GM23338 (cell line): Measurements from ENCODE around the gene RPAP2. TPM values are rescaled to one million over a fixed set of nuclear protein-coding genes. Genes with fewer than 3 reads are reported as not detected.
A peak's percentile ranks its signal among the peaks of the same experiment; 100 is the strongest.

ENCODE experiments used
- ATAC-seq: fragments of 200-7000 bp; cut with Tn5 transposase; 3 replicates; pipeline ENCODE4 v1.9.1; 2020
- DNase-seq: peaks from one replicate; pipeline ENCODE4 v3.0.0-alpha.2; 2015; ENCODE audit warnings: low spot score
- H2AFZ ChIP-seq: fragments of 200-600 bp; sonication (generic); 2 replicates; pipeline ENCODE4 v1.8.0; 2016; ENCODE audit warnings: antibody characterized with exemption, mild to moderate bottlenecking, moderate library complexity
- H3F3A ChIP-seq: fragments of 200-600 bp; sonication (generic); replicated peaks from 2 replicates; pipeline ENCODE4 v1.8.0; 2017; ENCODE audit warnings: antibody characterized with exemption, mixed run types, low read depth
- H3K27ac ChIP-seq: fragments of 200-600 bp; sonication (generic); 2 replicates; pipeline ENCODE4 v1.6.1; 2016; ENCODE audit warnings: low read depth
- H3K27me3 ChIP-seq: fragments of 200-600 bp; sonication (generic); 2 replicates; pipeline ENCODE4 v1.8.0; 2016; ENCODE audit warnings: mild to moderate bottlenecking, mixed run types, moderate library complexity; ENCODE audit not compliant: insufficient read depth
- H3K36me3 ChIP-seq: fragments of 200-600 bp; sonication (generic); 2 replicates; pipeline ENCODE4 v1.8.0; 2016; ENCODE audit warnings: mild to moderate bottlenecking; ENCODE audit not compliant: insufficient read depth
- H3K4me1 ChIP-seq: fragments of 200-600 bp; sonication (generic); 2 replicates; pipeline ENCODE4 v1.8.0; 2016; ENCODE audit warnings: mild to moderate bottlenecking, moderate library complexity; ENCODE audit not compliant: insufficient read depth
- H3K4me2 ChIP-seq: fragments of 200-600 bp; sonication (generic); 2 replicates; pipeline ENCODE4 v1.7.1; 2017; ENCODE audit warnings: mixed run types
- H3K4me3 ChIP-seq: fragments of 200-600 bp; sonication (generic); 2 replicates; pipeline ENCODE4 v1.6.1; 2016; ENCODE audit warnings: mixed run types
- H3K79me2 ChIP-seq: fragments of 200-600 bp; sonication (generic); replicated peaks from 2 replicates; pipeline ENCODE4 v1.8.0; 2017; ENCODE audit warnings: mild to moderate bottlenecking; ENCODE audit not compliant: insufficient read depth
- H3K9me2 ChIP-seq: fragments of 200-600 bp; sonication (generic); 2 replicates; pipeline ENCODE4 v1.8.0; 2017; ENCODE audit not compliant: insufficient read depth
- H4K20me1 ChIP-seq: fragments of 200-600 bp; sonication (generic); replicated peaks from 2 replicates; pipeline ENCODE4 v1.8.0; 2017; ENCODE audit warnings: mild to moderate bottlenecking; ENCODE audit not compliant: insufficient read depth
- H3K27ac Mint-ChIP-seq: 2 replicates; pipeline ENCODE4 v1.8.0; 2020; ENCODE audit warnings: inconsistent platforms, mild to moderate bottlenecking, moderate library complexity, mixed read lengths
- H3K27me3 Mint-ChIP-seq: 3 replicates; pipeline ENCODE4 v1.8.0; 2022; ENCODE audit warnings: low read depth, mild to moderate bottlenecking, moderate library complexity, mixed read lengths, inconsistent platforms; ENCODE audit not compliant: insufficient read depth, poor library complexity
- H3K36me3 Mint-ChIP-seq: 3 replicates; pipeline ENCODE4 v1.8.0; 2021; ENCODE audit warnings: low read depth, mild to moderate bottlenecking, inconsistent platforms, moderate library complexity, mixed read lengths
- H3K4me1 Mint-ChIP-seq: 3 replicates; pipeline ENCODE4 v1.8.0; 2020; ENCODE audit warnings: mild to moderate bottlenecking, inconsistent platforms, mixed read lengths
- H3K4me3 Mint-ChIP-seq: 3 replicates; pipeline ENCODE4 v1.8.0; 2021; ENCODE audit warnings: moderate library complexity, mild to moderate bottlenecking, inconsistent platforms, mixed read lengths
- H3K9me3 Mint-ChIP-seq: 3 replicates; pipeline ENCODE4 v1.8.0; 2020; ENCODE audit warnings: moderate library complexity, mild to moderate bottlenecking, inconsistent platforms, mixed read lengths
- CREB1 ChIP-seq: fragments of 250-450 bp; sonication (Bioruptor Pico); IDR thresholded peaks from 2 replicates; pipeline ENCODE4 v1.5.0; 2020; ENCODE audit warnings: low read depth, mild to moderate bottlenecking, moderate library complexity
- CTCF ChIP-seq, 2 experiments: fragments of 200-600 bp in 1 of 2; sonication (generic) in 1 of 2; conservative IDR thresholded peaks; 2 replicates each; pipeline versions ENCODE4 v1.5.1 to v1.6.1; 2016 to 2017; ENCODE audit warnings: antibody characterized with exemption in 2 of 2, low read depth in 2 of 2, mild to moderate bottlenecking in 2 of 2, moderate library complexity in 1 of 2
- ETS1 ChIP-seq: IDR thresholded peaks from 2 replicates; pipeline ENCODE4 v1.6.1; 2016; ENCODE audit warnings: antibody characterized with exemption
- EZH2 ChIP-seq: fragments of 200-600 bp; sonication (generic); IDR thresholded peaks from one replicate; pipeline ENCODE4 v1.8.0; 2017; ENCODE audit warnings: antibody characterized with exemption, mild to moderate bottlenecking, low read depth; ENCODE audit not compliant: unreplicated experiment
- EZH2phosphoT487 ChIP-seq: fragments of 200-600 bp; sonication (generic); IDR thresholded peaks from one replicate; pipeline ENCODE4 v1.8.1; 2018; ENCODE audit warnings: antibody characterized with exemption; ENCODE audit not compliant: unreplicated experiment
- JUNB ChIP-seq: IDR thresholded peaks from one replicate; pipeline ENCODE4 v1.6.1; 2016; ENCODE audit warnings: antibody characterized with exemption; ENCODE audit not compliant: unreplicated experiment
- NANOG ChIP-seq: IDR thresholded peaks from 2 replicates; pipeline ENCODE4 v1.6.1; 2016; ENCODE audit warnings: antibody characterized with exemption, borderline replicate concordance
- POLR2AphosphoS5 ChIP-seq: IDR thresholded peaks from 2 replicates; pipeline ENCODE4 v1.6.1; 2016; ENCODE audit warnings: antibody characterized with exemption, low read depth
- REST ChIP-seq: IDR thresholded peaks from one replicate; pipeline ENCODE4 v1.6.1; 2018; ENCODE audit warnings: antibody characterized with exemption; ENCODE audit not compliant: unreplicated experiment
- STAT1 ChIP-seq: IDR thresholded peaks from one replicate; pipeline ENCODE4 v1.6.1; 2016; ENCODE audit warnings: antibody characterized with exemption; ENCODE audit not compliant: unreplicated experiment
- ZNF114 ChIP-seq: fragments of 250-450 bp; sonication (Bioruptor Pico); IDR thresholded peaks from 2 replicates; pipeline ENCODE4 v1.5.0; 2020; ENCODE audit warnings: mild to moderate bottlenecking, moderate library complexity
- ZNF331 ChIP-seq: fragments of 250-450 bp; sonication (Bioruptor Pico); IDR thresholded peaks from 2 replicates; pipeline ENCODE4 v1.5.0; 2020; ENCODE audit warnings: low read depth, mild to moderate bottlenecking, moderate library complexity
- ZNF462 ChIP-seq: fragments of 250-450 bp; sonication (Bioruptor Pico); IDR thresholded peaks from 2 replicates; pipeline ENCODE4 v1.5.0; 2020; ENCODE audit warnings: mild to moderate bottlenecking, moderate library complexity
- polyA plus RNA-seq: library from polyadenylated mRNA; unstranded; fragments of >200 nt; fragmentation: Nextera tagmentation; extraction: Ambion mirVana; gene quantifications from 2 replicates; pipeline ENCODE4 v1.2.1, GENCODE V29; 2016
- total RNA-seq: library from RNA; depleted of rRNA; stranded (reverse); fragments of >200 nt; shearing (Covaris generic); gene quantifications from 2 replicates; pipeline ENCODE4 v1.2.3, GENCODE V29; 2014

Gene RPAP2
- total and polyA plus RNA-seq, 2 experiments from 2014 or later = 26.6 to 30.4 TPM

GRCh38 chr1:92425617-92426016 is 126.8 kb downstream of the RPAP2 start:
- H3K36me3 Mint-ChIP-seq = no peaks in the 10 kb centered on the region
- peaks cover 23% of the 10 kb centered on the region for H3K4me1 ChIP-seq
- H3K4me2 ChIP-seq = peak overlapping the region; percentile 41

More at GRCh38 chr1:92425617-92426016, 126.8 kb downstream of the RPAP2 start:
- no peaks in the 10 kb centered on the region for H3K9me2 ChIP-seq
- no peak overlapping the region for H3K27ac ChIP-seq
- ATAC-seq (peak; percentile 95), DNase-seq (peak; percentile 39)
- no peak for TF ChIP-seq STAT1
- TF ChIP-seq NANOG = no peak
- TF ChIP-seq EZH2 = no peak
- TF ChIP-seq REST = no peak
- TF ChIP-seq ETS1 = no peak
- TF ChIP-seq ZNF462 (CRISPR knock-in tag) = no peak
- TF ChIP-seq ZNF331 (CRISPR knock-in tag) = no peak
- TF ChIP-seq POLR2AphosphoS5 = no peak
- TF ChIP-seq EZH2phosphoT487 = no peak
- TF ChIP-seq CTCF (conservative IDR thresholded peaks at IDR 0.05; ENCODE audit: low read depth in 2 of 2) = no peak
- TF ChIP-seq ZNF114 (CRISPR knock-in tag) = no peak
- no peak for TF ChIP-seq CREB1 (CRISPR knock-in tag)
- no peak for TF ChIP-seq JUNB
- no peaks in the 10 kb centered on the region for H3K79me2 ChIP-seq
- peak overlapping the region; percentile 11; the same call in 1 of the 2 replicates for H2AFZ ChIP-seq
- no peaks in the 10 kb centered on the region for H3K27me3 ChIP-seq
- no peak overlapping the region; the same call in 2 of the 3 replicates for H3K4me3 Mint-ChIP-seq
- no peaks in the 10 kb centered on the region for H3K9me3 Mint-ChIP-seq
- no peaks in the 10 kb centered on the region for H4K20me1 ChIP-seq
- H3K36me3 ChIP-seq = no peaks in the 10 kb centered on the region
- no peak overlapping the region for H3K27ac Mint-ChIP-seq
- H3K4me3 ChIP-seq = peak overlapping the region; percentile 17; the same call in 1 of the 2 replicates
- peaks cover 3% of the 10 kb centered on the region for H3K27me3 Mint-ChIP-seq
- no peaks in the 10 kb centered on the region for H3F3A ChIP-seq
- H3K4me1 Mint-ChIP-seq = peaks cover 23% of the 10 kb centered on the region
